Transverse colon (tissue), 4 donors: ENCODE measurements around the gene SCYL1. TPM values are rescaled to one million over a fixed set of nuclear protein-coding genes. Genes with fewer than 3 reads are reported as not detected.

ENCODE experiments used
- DNase-seq: peaks from one replicate; pipeline ENCODE4 v3.0.0-alpha.2; 2019
- H3K27ac ChIP-seq, 4 donors: fragments of 200-600 bp; sonication (generic); 2 replicates each; pipeline ENCODE4 v1.5.1; 2016 to 2018; ENCODE audit warnings: inconsistent platforms in 4 of 4
- H3K27me3 ChIP-seq: fragments of 200-600 bp; sonication (generic); 2 replicates; pipeline ENCODE4 v1.5.1; 2017; ENCODE audit warnings: inconsistent platforms
- H3K36me3 ChIP-seq, 4 donors: fragments of 200-600 bp; sonication (generic); 2 replicates each; pipeline ENCODE4 v1.5.1; 2017 to 2019; ENCODE audit warnings: inconsistent platforms in 4 of 4
- H3K4me1 ChIP-seq, 4 donors: fragments of 200-600 bp; sonication (generic); 2 replicates each; pipeline ENCODE4 v1.5.1; 2017 to 2020; ENCODE audit warnings: inconsistent platforms in 4 of 4
- H3K4me3 ChIP-seq, 4 donors: fragments of 200-600 bp; sonication (generic); 1 replicate in 1 of 4; 2 replicates in 3 of 4; pipeline versions ENCODE4 v1.5.1 to v1.6.1; 2017 to 2019; ENCODE audit warnings: inconsistent platforms in 4 of 4
- H3K9me3 ChIP-seq, 2 donors: fragments of 200-600 bp; sonication (generic); 2 replicates each; pipeline ENCODE4 v1.5.1; 2017 to 2019; ENCODE audit warnings: inconsistent platforms in 2 of 2
- CTCF ChIP-seq, 5 experiments: fragments of 200-600 bp in 3 of 5; fragments of 450-650 bp in 2 of 5; sonication (generic) in 3 of 5; IDR thresholded peaks; 1 replicate in 2 of 5; 2 replicates in 3 of 5; pipeline ENCODE4 v1.5.1; 2016 to 2017; ENCODE audit warnings: antibody characterized with exemption in 5 of 5, inconsistent platforms in 3 of 5, mild to moderate bottlenecking in 2 of 5, moderate library complexity in 1 of 5
- EP300 ChIP-seq: sonication (generic); formaldehyde crosslinking; IDR thresholded peaks from one replicate; pipeline ENCODE4 v1.6.1; 2017; ENCODE audit warnings: antibody characterized with exemption, low read depth
- POLR2A ChIP-seq: fragments of 450-650 bp; IDR thresholded peaks from one replicate; pipeline ENCODE4 v1.6.1; 2016; ENCODE audit warnings: antibody characterized with exemption, mild to moderate bottlenecking, moderate library complexity
- POLR2AphosphoS5 ChIP-seq, 3 donors: sonication (generic); formaldehyde crosslinking; IDR thresholded peaks; one replicate each; pipeline ENCODE4 v1.6.1; 2016; ENCODE audit warnings: antibody characterized with exemption in 3 of 3
- WGBS, 2 donors: methylation state at CpG; one replicate each; pipeline ENCODE4 v1.1.5; 2018; ENCODE audit warnings: low coverage in 1 of 2; 5-methylcytosine and 5-hydroxymethylcytosine counted together
- in situ Hi-C, 4 donors: fragments of 200-750 bp; cut with MboI; loops; one replicate each; pipeline versions ENCODE4 v1.15.0 to v1.15.1; 2017; ENCODE audit warnings: low sequenced_read_pairs in 3 of 4, low pct_ligation_motif_present in 1 of 4, low pct_unique_long_range_greater_than_20kb in 1 of 4
- intact Hi-C: fragments of 100-400 bp; cut with DNase I; formaldehyde crosslinking; loops from one replicate; pipeline ENCODE4 v1.15.1; 2023; ENCODE audit warnings: low total_unique reads
- total RNA-seq, 4 donors: library from RNA; depleted of rRNA; stranded (reverse); fragments of >200 nt; gene quantifications; one replicate each; pipeline ENCODE4 v1.1.0, GENCODE V29; 2016

Gene SCYL1
- total RNA-seq, 4 donors from 2014 or later = 41.0 to 78.4 (median 69.2) TPM

- no peak overlapping the region for H3K27ac ChIP-seq
These were observed 18.0 kb downstream of the SCYL1 start for GRCh38 chr11:65542738-65543390.

GRCh38 chr11:65545853-65546216 is 21.0 kb downstream of the SCYL1 start:
- no peaks in the 10 kb centered on the region for H3K9me3 ChIP-seq
- peaks cover 10 to 28% (median 19%) of the 10 kb centered on the region in 4 donors for H3K4me1 ChIP-seq
- H3K27ac ChIP-seq = peak overlapping the region; percentile 83
- H3K36me3 ChIP-seq = no peaks in the 10 kb centered on the region
- intact Hi-C loops (no loop called here), in situ Hi-C loops (no loop called here)
- WGBS, 2 donors = 40 to 51% methylated on average over 1 to 4 of the region's 4 CpGs
- DNase-seq = no peak
- peak overlapping the region in 3 of 4 donors; percentile 30 to 51 (median 47) for H3K4me3 ChIP-seq
- H3K27me3 ChIP-seq = no peaks in the 10 kb centered on the region
- TF ChIP-seq POLR2A (no peak), POLR2AphosphoS5 (IDR thresholded peaks at IDR 0.05) (no peak), CTCF (IDR thresholded peaks at IDR 0.05) (no peak), EP300 (no peak)

More at GRCh38 chr11:65542738-65543390, 18.0 kb downstream of the SCYL1 start:
- peaks cover 0 to 12% (median 0%) of the 10 kb centered on the region in 4 donors for H3K36me3 ChIP-seq
- H3K27me3 ChIP-seq = no peaks in the 10 kb centered on the region
- no peak for DNase-seq
- in situ Hi-C loops = loop anchor here in 1 of 4 donors (5.0 kb wide), 1 partner anchor 59 kb away; no protein-coding TSS in a partner anchor
- no peaks in the 10 kb centered on the region for H3K9me3 ChIP-seq
- peaks cover 15 to 36% (median 26%) of the 10 kb centered on the region in 4 donors for H3K4me1 ChIP-seq
- intact Hi-C loops = loop anchor here (5.0 kb wide), 2 partner anchors 34 to 49 kb away; partner anchors contain the start of gene EHBP1L1
- no peak overlapping the region for H3K4me3 ChIP-seq
- 95 to 100% methylated on average over 1 to 3 of the region's 3 CpGs for WGBS, 2 donors
- TF ChIP-seq POLR2AphosphoS5 (IDR thresholded peaks at IDR 0.05) (no peak), EP300 (no peak), POLR2A (no peak), CTCF (IDR thresholded peaks at IDR 0.05) (no peak)

- TF ChIP-seq CTCF (IDR thresholded peaks at IDR 0.05) (no peak), POLR2AphosphoS5 (IDR thresholded peaks at IDR 0.05) (peak; percentile 47 to 79 (median 60)), POLR2A (peak; percentile 62), EP300 (no peak)
- DNase-seq = peak; percentile 99
These were observed 21.5 kb downstream of the SCYL1 start for GRCh38 chr11:65546217-65546958.

GRCh38 chr11:65547446-65548125 is 22.7 kb downstream of the SCYL1 start:
- Histone ChIP-seq H3K27ac (peak overlapping the region in 1 of 4 donors; percentile 83), H3K9me3 (no peaks in the 10 kb centered on the region)

More at GRCh38 chr11:65546217-65546958, 21.5 kb downstream of the SCYL1 start:
- intact Hi-C loops = no loop called here
- no peaks in the 10 kb centered on the region for H3K9me3 ChIP-seq
- in situ Hi-C loops = no loop called here
- H3K36me3 ChIP-seq = no peaks in the 10 kb centered on the region
- peak overlapping the region; percentile 83 for H3K27ac ChIP-seq
- H3K27me3 ChIP-seq = no peaks in the 10 kb centered on the region
- H3K4me3 ChIP-seq = peak overlapping the region in 3 of 4 donors; percentile 30 to 51 (median 47)
- 31% methylated on average over 31 of the region's 64 CpGs; no CpG with 5 or more reads in 1 of the 2 donors for WGBS, 2 donors
- H3K4me1 ChIP-seq = peaks cover 6 to 25% (median 17%) of the 10 kb centered on the region in 4 donors

More at GRCh38 chr11:65547446-65548125, 22.7 kb downstream of the SCYL1 start:
- Histone ChIP-seq H3K4me1 (peaks cover 0 to 30% (median 20%) of the 10 kb centered on the region in 4 donors), H3K4me3 (no peak overlapping the region), H3K36me3 (no peaks in the 10 kb centered on the region), H3K27me3 (no peaks in the 10 kb centered on the region)
- TF ChIP-seq POLR2A (no peak), POLR2AphosphoS5 (IDR thresholded peaks at IDR 0.05) (no peak), CTCF (IDR thresholded peaks at IDR 0.05) (no peak), EP300 (no peak)
- DNase-seq = no peak
- in situ Hi-C loops (no loop called here), intact Hi-C loops (no loop called here)
- 78% methylated on average over 39 of the region's 52 CpGs; no CpG with 5 or more reads in 1 of the 2 donors for WGBS, 2 donors
